CD4-positive, alpha-beta T cell (primary cell): ENCODE data around the gene FGF14. TPM values are rescaled to one million over a fixed set of nuclear protein-coding genes. Genes with fewer than 3 reads are reported as not detected.

Source experiments
- ATAC-seq: fragments of 200-7000 bp; cut with Tn5 transposase; one replicate; pipeline ENCODE4 v1.10.0; 2022; ENCODE audit warnings: mild to moderate bottlenecking; ENCODE audit not compliant: poor library complexity
- CTCF ChIA-PET: fragments of 350-600 bp; sonication (Branson Sonifier 250); formaldehyde crosslinking; loops from one replicate; lab custom pipeline; 2021; ENCODE audit warnings: antibody characterized with exemption, inconsistent platforms; lab: Charles Lee
- POLR2A ChIA-PET: fragments of 350-600 bp; sonication (Branson Sonifier 250); formaldehyde crosslinking; loops from one replicate; lab custom pipeline; 2021; ENCODE audit warnings: antibody characterized with exemption, inconsistent platforms; lab: Charles Lee
- DNase-seq, 14 experiments: peaks; one replicate each; pipeline ENCODE4 v3.0.0-alpha.2; 2013 to 2020; ENCODE audit warnings: mixed read lengths in 2 of 14
- H3K27ac ChIP-seq, 2 donors: one replicate each; pipeline versions ENCODE4 v1.5.1 to v1.7.0; 2013; ENCODE audit warnings: low read length in 2 of 2, low read depth in 1 of 2, mild to moderate bottlenecking in 1 of 2
- H3K27me3 ChIP-seq, 2 experiments: 1 replicate in 1 of 2; 2 replicates in 1 of 2; pipeline versions ENCODE4 v1.6.1 to v1.7.0; 2013; ENCODE audit warnings: low read length in 2 of 2, control low read depth in 1 of 2, mild to moderate bottlenecking in 1 of 2, moderate library complexity in 1 of 2; ENCODE audit not compliant: insufficient read depth in 2 of 2, control insufficient read depth in 1 of 2
- H3K36me3 ChIP-seq: one replicate; pipeline ENCODE4 v1.6.1; 2013; ENCODE audit warnings: low read length, control low read depth; ENCODE audit not compliant: insufficient read depth
- H3K4me1 ChIP-seq: one replicate; pipeline ENCODE4 v1.6.1; 2013; ENCODE audit warnings: low read length, control low read depth; ENCODE audit not compliant: insufficient read depth
- H3K4me3 ChIP-seq: one replicate; pipeline ENCODE4 v1.5.1; 2013; ENCODE audit warnings: mild to moderate bottlenecking, low read length, moderate library complexity
- H3K9me3 ChIP-seq, 2 experiments: 1 replicate in 1 of 2; 2 replicates in 1 of 2; pipeline versions ENCODE4 v1.6.1 to v1.7.0; 2013; ENCODE audit warnings: low read length in 2 of 2, mild to moderate bottlenecking in 2 of 2, control low read depth in 1 of 2, moderate library complexity in 1 of 2; ENCODE audit not compliant: control insufficient read depth in 1 of 2, insufficient read depth in 1 of 2
- H3K27ac Mint-ChIP-seq: one replicate; pipeline ENCODE4 v1.8.0; 2020; ENCODE audit warnings: mixed read lengths
- H3K27me3 Mint-ChIP-seq: one replicate; pipeline ENCODE4 v1.8.0; 2021; ENCODE audit warnings: mixed read lengths
- H3K36me3 Mint-ChIP-seq: one replicate; pipeline ENCODE4 v1.8.0; 2021; ENCODE audit warnings: low read depth, mixed read lengths
- H3K4me1 Mint-ChIP-seq: one replicate; pipeline ENCODE4 v1.8.0; 2021; ENCODE audit warnings: low read depth, mixed read lengths
- H3K4me3 Mint-ChIP-seq: one replicate; pipeline ENCODE4 v1.8.0; 2020; ENCODE audit warnings: mild to moderate bottlenecking, mixed read lengths
- H3K9me3 Mint-ChIP-seq: one replicate; pipeline ENCODE4 v1.8.0; 2020; ENCODE audit warnings: mixed read lengths
- CTCF ChIP-seq: fragments of 200-600 bp; IDR thresholded peaks from one replicate; pipeline ENCODE4 v1.8.0; 2022; ENCODE audit warnings: antibody characterized with exemption, mild to moderate bottlenecking
- intact Hi-C, 2 experiments: fragments of 100-400 bp; cut with DNase I in 1 of 2; cut with micrococcal nuclease in 1 of 2; formaldehyde crosslinking; loops; one replicate each; pipeline versions ENCODE4 v1.15.1 to v1.9.0; 2023 to 2025; cut with DNase I, micrococcal nuclease
- total RNA-seq, 174 experiments: library from RNA in 2 of 174; stranded (reverse) in 2 of 174; gene quantifications; one replicate each; pipeline ENCODE4 v1.2.3 and lab custom pipeline; 2021 to 2026

FGF14 gene
- total RNA-seq, 2 experiments from 2014 or later: not detected

- Mint-ChIP-seq H3K27ac (no peak overlapping the region), H3K4me3 (no peak overlapping the region), H3K4me1 (no peaks in the 10 kb centered on the region), H3K27me3 (peaks cover 20% of the 10 kb centered on the region), H3K9me3 (no peaks in the 10 kb centered on the region), H3K36me3 (no peaks in the 10 kb centered on the region)
- intact Hi-C loops: no loop called here
- DNase-seq: no peak
- ChIA-PET CTCF (no interaction called here), POLR2A (no interaction called here)
- Histone ChIP-seq H3K27me3 (no peaks in the 10 kb centered on the region), H3K9me3 (no peaks in the 10 kb centered on the region), H3K4me1 (no peaks in the 10 kb centered on the region), H3K4me3 (no peak overlapping the region), H3K27ac (no peak overlapping the region), H3K36me3 (no peaks in the 10 kb centered on the region)
- ATAC-seq: no peak
- no peak for TF ChIP-seq CTCF
Observed at GRCh38 chr13:102233566-102234208, 168.2 kb downstream of the FGF14 start.

- ATAC-seq (no peak), DNase-seq (no peak)
- peaks cover 16% of the 10 kb centered on the region for H3K27me3 Mint-ChIP-seq
- intact Hi-C loops: no loop called here
- TF ChIP-seq CTCF: no peak
- POLR2A ChIA-PET: no interaction called here
- CTCF ChIA-PET: no interaction called here
- H3K36me3 Mint-ChIP-seq: no peaks in the 10 kb centered on the region
- H3K4me3 Mint-ChIP-seq: no peak overlapping the region
- Histone ChIP-seq H3K4me3 (no peak overlapping the region), H3K4me1 (no peaks in the 10 kb centered on the region), H3K27ac (no peak overlapping the region), H3K27me3 (no peaks in the 10 kb centered on the region), H3K9me3 (no peaks in the 10 kb centered on the region), H3K36me3 (no peaks in the 10 kb centered on the region)
- H3K27ac Mint-ChIP-seq: no peak overlapping the region
- no peaks in the 10 kb centered on the region for H3K9me3 Mint-ChIP-seq
- no peaks in the 10 kb centered on the region for H3K4me1 Mint-ChIP-seq
Observed at GRCh38 chr13:102231479-102231878, 170.4 kb downstream of the FGF14 start.

- CTCF ChIA-PET: no interaction called here
- H3K27me3 Mint-ChIP-seq: peaks cover 5% of the 10 kb centered on the region
Observed at GRCh38 chr13:102227741-102228140, 174.1 kb downstream of the FGF14 start.

More at GRCh38 chr13:102227741-102228140, 174.1 kb downstream of the FGF14 start:
- POLR2A ChIA-PET: no interaction called here
- Histone ChIP-seq H3K4me1 (no peaks in the 10 kb centered on the region), H3K27me3 (no peaks in the 10 kb centered on the region), H3K9me3 (no peaks in the 10 kb centered on the region), H3K36me3 (no peaks in the 10 kb centered on the region), H3K27ac (no peak overlapping the region), H3K4me3 (no peak overlapping the region)
- H3K4me1 Mint-ChIP-seq: no peaks in the 10 kb centered on the region
- no peak for DNase-seq
- no peak overlapping the region for H3K4me3 Mint-ChIP-seq
- no peak overlapping the region for H3K27ac Mint-ChIP-seq
- no peaks in the 10 kb centered on the region for H3K36me3 Mint-ChIP-seq
- H3K9me3 Mint-ChIP-seq: no peaks in the 10 kb centered on the region
- TF ChIP-seq CTCF: no peak
- intact Hi-C loops: no loop called here
- no peak for ATAC-seq
